Smooth muscle cell (in vitro differentiated cells): ENCODE measurements around the gene THEMIS2. TPM values are rescaled to one million over a fixed set of nuclear protein-coding genes. Genes with fewer than 3 reads are reported as not detected.

Experiments used
- DNase-seq: peaks from one replicate; lab custom pipeline; 2025; ENCODE audit not compliant: unreplicated experiment; lab: John Stamatoyannopoulos, UW
- H2AFZ ChIP-seq: fragments of 200-600 bp; sonication (generic); 2 replicates; pipeline ENCODE4 v1.6.0; 2016; ENCODE audit warnings: antibody characterized with exemption, low read depth, mild to moderate bottlenecking
- H3F3A ChIP-seq: fragments of 200-600 bp; sonication (generic); 2 replicates; pipeline ENCODE4 v1.6.0; 2017; ENCODE audit warnings: antibody characterized with exemption, low read depth
- H3K27ac ChIP-seq: fragments of 200-600 bp; sonication (generic); 2 replicates; pipeline ENCODE4 v1.5.1; 2016; ENCODE audit warnings: low read depth, mild to moderate bottlenecking
- H3K27me3 ChIP-seq: fragments of 200-600 bp; sonication (generic); 2 replicates; pipeline ENCODE4 v1.6.1; 2016; ENCODE audit warnings: low read depth, mild to moderate bottlenecking
- H3K36me3 ChIP-seq: fragments of 200-600 bp; sonication (generic); 2 replicates; pipeline ENCODE4 v1.5.1; 2016; ENCODE audit warnings: low read depth
- H3K4me1 ChIP-seq: fragments of 200-600 bp; sonication (generic); 2 replicates; pipeline ENCODE4 v1.5.1; 2016; ENCODE audit warnings: low read depth
- H3K4me2 ChIP-seq: fragments of 200-600 bp; sonication (generic); 2 replicates; pipeline ENCODE4 v1.6.0; 2016; ENCODE audit warnings: mild to moderate bottlenecking
- H3K4me3 ChIP-seq: fragments of 200-600 bp; sonication (generic); 2 replicates; pipeline ENCODE4 v1.5.1; 2016; ENCODE audit warnings: mild to moderate bottlenecking
- H3K79me2 ChIP-seq: fragments of 200-600 bp; sonication (generic); 2 replicates; pipeline ENCODE4 v1.6.0; 2016; ENCODE audit warnings: low read depth, mild to moderate bottlenecking
- H3K9ac ChIP-seq: fragments of 200-600 bp; sonication (generic); 2 replicates; pipeline ENCODE4 v1.6.0; 2016; ENCODE audit warnings: low read depth
- H3K9me3 ChIP-seq: fragments of 200-600 bp; sonication (generic); replicated peaks from 2 replicates; pipeline ENCODE4 v1.5.1; 2016; ENCODE audit warnings: low read depth
- H4K20me1 ChIP-seq: fragments of 200-600 bp; sonication (generic); 2 replicates; pipeline ENCODE4 v1.6.0; 2016; ENCODE audit warnings: low read depth
- CTCF ChIP-seq: fragments of 200-600 bp; sonication (generic); IDR thresholded peaks from 2 replicates; pipeline ENCODE4 v1.5.1; 2017; ENCODE audit warnings: borderline replicate concordance, mild to moderate bottlenecking, antibody characterized with exemption; ENCODE audit not compliant: insufficient read depth, poor library complexity, severe bottlenecking
- WGBS: methylation state at CpG from one replicate; pipeline ENCODE4 v1.1.7; 2016; ENCODE audit warnings: low lambda C conversion rate; 5-methylcytosine and 5-hydroxymethylcytosine counted together
- polyA plus RNA-seq: library from polyadenylated mRNA; unstranded; fragments of >200 nt; fragmentation: Nextera tagmentation; extraction: Ambion mirVana; gene quantifications from 2 replicates; pipeline ENCODE4 v1.2.1, GENCODE V29; 2016
- total RNA-seq: library from RNA; depleted of rRNA; stranded (reverse); fragments of >200 nt; gene quantifications from 2 replicates; pipeline ENCODE4 v1.2.3, GENCODE V29; 2014

Gene THEMIS2
- total and polyA plus RNA-seq, 2 experiments from 2014 or later: 1.6 to 4.6 TPM

- Histone ChIP-seq H3K9ac (no peak overlapping the region), H3K36me3 (peaks cover 8% of the 10 kb centered on the region), H3K27me3 (no peaks in the 10 kb centered on the region), H3K27ac (peak overlapping the region; percentile 78), H4K20me1 (peaks cover 22% of the 10 kb centered on the region), H3K4me1 (peaks cover 17% of the 10 kb centered on the region), H3K4me3 (no peak overlapping the region), H3K9me3 (no peaks in the 10 kb centered on the region), H3K4me2 (no peak overlapping the region), H3F3A (peaks cover 8% of the 10 kb centered on the region), H2AFZ (no peak overlapping the region), H3K79me2 (peaks cover 77% of the 10 kb centered on the region)
- TF ChIP-seq CTCF: no peak
- DNase-seq: no peak
- WGBS: 91% methylated on average over 3 of the region's 3 CpGs
Measured at GRCh38 chr1:27833470-27833869, 38.9 kb upstream of the THEMIS2 start.

DNA sequence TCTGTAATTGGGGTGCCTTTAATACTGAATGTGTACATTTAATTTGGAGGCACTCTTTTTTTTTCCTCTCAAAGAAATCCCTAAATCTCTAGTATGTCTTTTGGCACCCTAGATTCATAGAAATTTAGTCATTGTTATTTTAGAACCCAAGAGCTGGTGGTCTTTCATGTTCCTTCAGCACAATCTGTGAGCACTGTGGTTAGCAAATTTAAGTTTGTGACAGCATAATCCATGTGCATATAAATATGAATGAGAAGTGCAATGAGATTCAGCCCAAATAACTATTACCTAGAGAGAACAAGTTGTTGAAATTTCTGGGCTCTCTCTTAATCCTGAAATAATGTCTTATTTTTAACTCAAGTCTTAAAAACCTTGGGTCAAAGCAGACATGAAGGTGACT, 37.3 kb upstream of the THEMIS2 start:
- no peak overlapping the region for H3K4me2 ChIP-seq
- peaks cover 91% of the 10 kb centered on the region for H3K79me2 ChIP-seq
- no peak for DNase-seq
- H3K27me3 ChIP-seq: no peaks in the 10 kb centered on the region
- peaks cover 35% of the 10 kb centered on the region for H4K20me1 ChIP-seq
- H3K36me3 ChIP-seq: peaks cover 13% of the 10 kb centered on the region
- H3K27ac ChIP-seq: no peak overlapping the region
- peaks cover 3% of the 10 kb centered on the region for H3F3A ChIP-seq
- no peak for TF ChIP-seq CTCF
- H3K4me3 ChIP-seq: no peak overlapping the region
- no peak overlapping the region for H3K9ac ChIP-seq
- H3K9me3 ChIP-seq: no peaks in the 10 kb centered on the region
- no peak overlapping the region for H2AFZ ChIP-seq
- H3K4me1 ChIP-seq: peaks cover 17% of the 10 kb centered on the region

GRCh38 chr1:27835501-27835900, 36.8 kb upstream of the THEMIS2 start:
- peaks cover 17% of the 10 kb centered on the region for H3K4me1 ChIP-seq
- H3F3A ChIP-seq: peaks cover 3% of the 10 kb centered on the region
- H3K27me3 ChIP-seq: no peaks in the 10 kb centered on the region
- H3K79me2 ChIP-seq: peaks cover 95% of the 10 kb centered on the region
- WGBS: 97% methylated on average over 1 of the region's 1 CpG
- no peak for TF ChIP-seq CTCF
- H3K9ac ChIP-seq: no peak overlapping the region
- H3K9me3 ChIP-seq: no peaks in the 10 kb centered on the region
- H4K20me1 ChIP-seq: peaks cover 39% of the 10 kb centered on the region
- no peak overlapping the region for H3K4me2 ChIP-seq
- H3K36me3 ChIP-seq: peaks cover 13% of the 10 kb centered on the region
- no peak overlapping the region for H3K4me3 ChIP-seq
- no peak overlapping the region for H2AFZ ChIP-seq
- H3K27ac ChIP-seq: no peak overlapping the region
- no peak for DNase-seq

GRCh38 chr1:27849951-27850350, 22.4 kb upstream of the THEMIS2 start:
- no peak overlapping the region for H2AFZ ChIP-seq
- TF ChIP-seq CTCF: no peak

More at GRCh38 chr1:27849951-27850350, 22.4 kb upstream of the THEMIS2 start:
- DNase-seq: no peak
- Histone ChIP-seq H3K79me2 (no peaks in the 10 kb centered on the region), H3K4me3 (no peak overlapping the region), H3K9me3 (no peaks in the 10 kb centered on the region), H3F3A (no peaks in the 10 kb centered on the region), H3K36me3 (peaks cover 9% of the 10 kb centered on the region), H3K27ac (no peak overlapping the region), H3K9ac (no peak overlapping the region), H3K4me1 (no peaks in the 10 kb centered on the region), H3K27me3 (no peaks in the 10 kb centered on the region), H3K4me2 (no peak overlapping the region), H4K20me1 (peaks cover 4% of the 10 kb centered on the region)
- WGBS: 96% methylated on average over 7 of the region's 7 CpGs
